GM18868 (cell line): ENCODE measurements around the gene RHOBTB3.
"Not testable (repeated sequence)": the region's sequence is repeated elsewhere in the genome, so short reads cannot be mapped to it uniquely, and the experiment has no call there.

ENCODE experiments used
- ATAC-seq: cut with Tn5 transposase; IDR thresholded peaks from one replicate; pipeline ENCODE4 v1.9.1; 2021; ENCODE audit warnings: mild to moderate bottlenecking, moderate library complexity; ENCODE audit not compliant: unreplicated experiment

Gene RHOBTB3

GRCh38 chr5:95712347-95712958 lies 18.7 kb upstream of the RHOBTB3 start:
- ATAC-seq: no peak

DNA sequence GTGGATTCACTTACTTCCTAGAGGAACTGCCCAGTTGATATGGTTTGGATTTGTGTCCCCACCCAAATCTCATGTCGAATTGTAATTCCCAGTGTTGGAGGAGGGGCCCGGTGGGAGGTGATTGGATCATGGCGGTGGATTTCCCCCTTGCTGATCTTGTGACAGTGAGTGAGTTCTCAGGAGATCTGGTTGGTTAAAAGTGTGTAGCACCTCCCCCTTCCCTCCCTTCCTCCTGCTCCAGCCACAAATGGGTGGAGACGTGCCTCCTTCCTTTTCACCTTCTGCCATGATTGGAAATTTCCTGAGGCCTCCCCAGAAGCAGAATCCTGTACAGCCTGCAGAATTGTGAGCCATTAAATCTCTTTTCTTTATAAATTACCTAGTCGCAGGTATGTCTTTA lies 17.9 kb upstream of the RHOBTB3 start:
- ATAC-seq: not testable (repeated sequence)

- no peak for ATAC-seq
Observed at GRCh38 chr5:95713960-95714710, 17.0 kb upstream of the RHOBTB3 start.

DNA sequence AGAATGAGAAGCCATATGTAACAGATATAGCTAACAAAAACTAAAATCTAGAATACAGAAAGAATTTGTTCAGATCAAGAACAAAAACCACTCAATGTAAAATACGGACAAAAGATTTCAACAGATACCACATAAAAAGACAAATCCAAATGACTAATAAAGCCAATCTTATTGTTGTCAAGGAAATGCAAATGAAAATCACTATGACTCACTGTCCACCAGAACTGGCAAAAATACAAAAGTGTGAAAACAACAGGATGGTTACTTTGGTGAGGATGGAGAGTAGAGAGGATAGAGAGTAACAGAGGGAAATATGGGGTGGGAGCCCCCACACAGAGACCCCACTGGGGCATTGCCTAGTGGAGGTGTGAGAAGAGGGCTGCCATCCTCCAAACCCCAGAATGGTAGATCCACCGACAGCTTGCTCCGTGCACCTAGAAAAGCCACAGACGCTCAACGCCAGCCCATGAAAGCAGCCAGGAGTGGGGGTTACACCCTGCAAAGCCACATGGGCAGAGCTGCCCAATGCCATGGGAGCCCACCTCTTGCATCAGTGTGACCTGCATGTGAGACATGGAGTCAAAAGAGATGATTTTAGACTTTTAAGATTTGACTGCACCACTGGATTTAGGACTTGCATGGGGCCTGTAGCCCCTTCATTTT lies 15.2 kb upstream of the RHOBTB3 start:
- no peak for ATAC-seq

- no peak for ATAC-seq
Observed at GRCh38 chr5:95717439-95717838, 13.7 kb upstream of the RHOBTB3 start.

- ATAC-seq: peak; percentile 95
Observed at GRCh38 chr5:95718203-95718602, 12.9 kb upstream of the RHOBTB3 start.

GRCh38 chr5:95718738-95719137 lies 12.4 kb upstream of the RHOBTB3 start:
- ATAC-seq: no peak

DNA sequence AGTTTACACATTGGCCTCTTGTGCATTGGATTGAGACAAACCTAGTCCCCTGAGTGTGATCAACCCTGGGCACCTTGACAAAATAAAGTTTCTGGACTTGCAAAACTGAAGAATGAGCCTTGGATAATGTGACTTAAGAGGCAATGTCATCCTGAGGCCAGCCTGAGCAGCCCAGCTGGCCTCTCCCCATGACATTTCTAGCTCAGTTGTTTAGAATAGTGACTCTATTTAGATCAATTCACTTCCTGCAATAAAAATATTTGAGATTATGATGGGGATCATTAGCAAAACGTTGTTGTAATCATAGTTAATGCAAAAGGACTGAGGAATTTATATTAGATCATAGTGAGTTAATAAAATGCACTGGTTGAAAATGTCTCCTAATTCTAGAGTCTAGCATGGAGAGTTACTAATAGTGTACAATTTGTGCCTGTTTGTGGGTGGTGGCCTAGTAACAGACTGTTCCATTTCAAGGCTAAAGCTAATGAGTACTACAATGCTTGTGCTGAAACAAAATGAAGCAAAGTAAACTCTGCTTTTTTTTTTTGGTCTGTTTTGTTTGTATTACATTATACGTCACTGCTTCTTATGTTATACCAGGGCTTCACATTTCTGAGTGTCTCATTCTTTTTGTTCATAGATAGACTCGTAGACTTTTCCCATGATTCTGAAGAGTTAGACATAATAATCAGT lies 10.9 kb upstream of the RHOBTB3 start:
- no peak for ATAC-seq

DNA sequence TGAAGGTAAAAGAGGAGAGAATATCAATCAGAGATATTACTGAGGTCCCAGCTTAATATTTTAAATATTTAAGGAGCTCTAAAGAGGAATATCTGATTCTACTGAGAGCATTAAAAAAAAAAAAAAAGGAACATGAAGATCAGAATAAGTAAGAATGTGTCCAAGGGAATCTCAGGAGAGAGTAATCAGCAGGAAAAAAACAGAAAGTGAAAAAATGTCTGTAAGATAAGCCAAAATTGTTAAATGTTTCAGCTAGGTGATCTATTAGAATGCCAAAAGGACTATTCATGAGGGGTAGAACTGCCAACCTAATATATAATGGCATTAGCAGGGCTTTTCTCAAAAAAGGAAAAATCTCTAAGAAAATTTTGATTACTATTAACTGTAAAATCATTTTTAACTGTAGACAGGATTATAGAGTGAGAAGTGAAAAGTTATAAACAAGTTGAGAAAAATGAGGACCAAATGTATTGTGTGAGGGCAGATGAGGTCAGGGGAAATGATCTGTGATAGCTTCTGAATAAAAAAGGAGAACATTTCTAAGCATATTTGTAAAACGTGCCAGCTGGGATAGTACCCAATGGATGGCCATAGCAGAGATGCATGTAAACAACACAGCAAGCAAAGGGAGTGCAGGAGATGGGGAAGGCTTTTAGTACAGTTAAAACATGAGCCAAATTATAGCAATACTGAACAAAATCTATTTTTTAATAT lies 9.4 kb upstream of the RHOBTB3 start:
- no peak for ATAC-seq

GRCh38 chr5:95723632-95724369 lies 7.3 kb upstream of the RHOBTB3 start:
- ATAC-seq: no peak

DNA sequence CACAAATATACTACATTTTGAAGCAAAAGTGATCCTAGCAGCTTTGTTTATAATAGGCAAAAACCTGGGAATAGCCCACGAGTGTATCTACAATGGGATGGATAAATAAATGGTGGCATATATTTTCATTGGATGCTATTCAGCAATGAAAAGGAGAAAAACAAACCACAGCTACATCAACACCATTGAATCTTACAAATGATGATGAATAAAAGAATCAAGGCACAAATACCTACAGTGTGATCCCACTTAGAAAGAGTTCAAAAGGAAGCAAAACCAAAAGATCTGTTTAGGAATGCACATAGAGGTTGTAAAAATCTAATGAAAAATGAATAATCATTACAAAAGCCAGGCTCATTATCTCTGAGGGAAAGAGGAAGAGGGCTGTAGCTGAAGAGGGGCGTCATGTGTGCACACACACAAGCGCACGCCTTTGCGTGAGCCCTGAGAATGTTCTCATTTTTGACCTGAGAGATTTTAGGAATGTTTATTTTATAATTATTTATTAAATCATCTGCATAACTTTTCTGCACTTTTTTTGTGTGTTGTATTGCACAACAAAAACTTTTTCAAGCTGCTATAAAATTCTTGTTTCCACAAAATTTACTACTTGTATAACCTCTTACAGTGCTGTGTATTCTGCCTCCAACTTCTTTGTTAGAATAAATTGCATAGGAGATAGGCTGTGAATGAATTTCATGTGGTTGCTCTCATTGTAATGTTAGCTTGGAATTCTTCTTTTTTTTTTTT lies 5.9 kb upstream of the RHOBTB3 start:
- no peak for ATAC-seq

DNA sequence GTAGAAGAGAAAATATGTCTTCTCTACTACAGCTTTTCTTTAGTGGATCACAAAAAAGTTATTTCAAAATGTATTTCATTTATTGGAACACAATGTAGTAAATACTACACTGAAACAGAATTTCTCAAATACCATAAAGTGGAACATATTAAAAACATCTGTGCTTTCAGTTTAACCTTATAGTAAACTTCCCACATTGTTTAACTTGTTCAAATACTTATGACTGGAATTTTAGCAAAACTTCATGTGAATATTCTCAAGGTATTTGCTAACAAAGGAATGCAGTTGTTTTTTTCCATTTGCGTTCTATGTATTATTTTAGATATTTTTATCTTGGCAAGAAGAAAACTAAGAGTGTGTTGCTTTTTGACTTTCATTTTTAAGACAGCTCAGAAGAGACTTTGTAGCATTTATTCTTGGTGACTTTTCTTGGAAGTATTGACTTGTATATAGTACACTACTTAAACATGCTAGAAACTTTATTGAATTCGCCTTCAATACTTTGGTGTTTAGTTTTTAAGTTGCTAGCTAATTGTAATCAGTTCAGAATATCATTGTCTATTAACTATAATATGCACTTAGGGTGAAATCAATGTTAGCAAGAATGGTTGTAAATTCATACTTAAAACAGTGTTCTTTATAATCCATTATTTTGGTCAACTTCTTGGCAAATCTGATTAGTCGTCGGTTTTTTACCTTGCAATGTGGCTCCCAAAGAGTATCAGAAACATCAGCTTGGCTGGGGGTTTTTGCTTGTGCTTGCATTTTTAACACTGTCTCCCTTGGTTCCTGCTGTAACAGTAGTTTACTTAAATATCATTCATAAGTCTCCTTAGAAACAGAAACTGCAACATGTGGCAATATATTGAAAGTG lies 5.0 kb upstream of the RHOBTB3 start:
- peak; percentile 32 for ATAC-seq

DNA sequence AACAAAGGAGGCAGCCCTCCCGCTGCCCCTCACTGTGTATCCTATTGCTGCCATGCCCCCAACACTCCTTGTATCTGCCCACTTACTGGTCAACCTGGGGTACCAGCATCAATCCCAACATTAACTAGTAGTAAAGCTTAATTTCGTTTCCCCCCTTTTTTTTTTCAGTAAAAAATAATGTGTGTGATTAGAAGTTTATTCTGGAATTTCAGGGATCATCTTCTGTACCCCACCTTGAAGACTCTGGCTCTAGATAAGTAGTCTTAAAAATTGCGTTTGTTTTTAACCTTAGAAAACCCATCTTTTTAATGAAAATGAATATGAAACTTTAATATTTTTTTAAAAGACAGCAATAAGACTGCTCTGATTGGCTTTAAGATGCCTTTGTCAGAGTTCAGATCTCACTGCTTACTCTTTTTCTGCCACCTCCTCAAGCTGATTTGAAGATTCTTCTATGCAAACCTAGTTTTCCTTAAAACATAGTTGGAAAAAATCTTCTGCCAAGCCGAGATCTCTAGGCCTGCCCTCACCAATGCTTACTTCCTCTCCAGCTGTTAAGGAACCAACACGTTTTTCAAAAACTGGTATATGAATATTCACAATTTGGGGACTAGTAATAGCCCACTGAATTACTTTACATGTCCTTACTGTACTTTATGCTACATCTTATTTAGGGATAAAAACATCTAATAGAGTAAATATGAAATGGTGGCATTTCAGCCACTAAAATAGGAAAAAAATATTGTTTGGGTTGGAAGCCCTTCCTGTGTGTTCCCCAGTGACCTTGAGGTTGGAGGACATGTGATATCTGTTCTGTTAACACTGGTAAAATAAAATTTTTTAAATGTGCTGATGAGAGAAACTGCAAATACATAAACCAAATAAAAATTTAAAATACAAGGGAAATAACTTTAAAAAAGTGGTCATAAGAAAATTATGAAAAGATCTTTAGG lies 4.0 kb upstream of the RHOBTB3 start:
- ATAC-seq: no peak

DNA sequence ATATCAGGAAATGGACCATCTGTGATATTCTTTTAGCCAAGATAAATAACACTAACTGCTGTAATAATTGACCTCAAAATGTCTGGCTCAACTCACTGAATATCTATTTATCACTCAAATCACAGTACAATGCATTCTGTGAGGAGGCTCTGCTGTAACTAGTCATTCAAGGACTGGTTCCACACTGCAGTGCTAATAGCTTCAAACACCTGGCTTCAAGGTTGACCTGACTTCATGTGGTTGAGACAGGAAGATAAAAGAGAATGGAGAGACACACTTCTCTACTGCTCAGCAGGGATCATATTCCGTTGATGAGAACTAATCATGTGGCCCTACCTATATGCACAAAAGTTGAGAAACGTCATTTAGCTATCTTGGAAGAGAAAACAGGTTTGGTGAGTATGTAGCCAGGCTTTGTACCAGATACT lies 3.4 kb upstream of the RHOBTB3 start:
- ATAC-seq: peak; percentile 62

GRCh38 chr5:95728494-95729114 lies 2.5 kb upstream of the RHOBTB3 start:
- ATAC-seq: no peak

DNA sequence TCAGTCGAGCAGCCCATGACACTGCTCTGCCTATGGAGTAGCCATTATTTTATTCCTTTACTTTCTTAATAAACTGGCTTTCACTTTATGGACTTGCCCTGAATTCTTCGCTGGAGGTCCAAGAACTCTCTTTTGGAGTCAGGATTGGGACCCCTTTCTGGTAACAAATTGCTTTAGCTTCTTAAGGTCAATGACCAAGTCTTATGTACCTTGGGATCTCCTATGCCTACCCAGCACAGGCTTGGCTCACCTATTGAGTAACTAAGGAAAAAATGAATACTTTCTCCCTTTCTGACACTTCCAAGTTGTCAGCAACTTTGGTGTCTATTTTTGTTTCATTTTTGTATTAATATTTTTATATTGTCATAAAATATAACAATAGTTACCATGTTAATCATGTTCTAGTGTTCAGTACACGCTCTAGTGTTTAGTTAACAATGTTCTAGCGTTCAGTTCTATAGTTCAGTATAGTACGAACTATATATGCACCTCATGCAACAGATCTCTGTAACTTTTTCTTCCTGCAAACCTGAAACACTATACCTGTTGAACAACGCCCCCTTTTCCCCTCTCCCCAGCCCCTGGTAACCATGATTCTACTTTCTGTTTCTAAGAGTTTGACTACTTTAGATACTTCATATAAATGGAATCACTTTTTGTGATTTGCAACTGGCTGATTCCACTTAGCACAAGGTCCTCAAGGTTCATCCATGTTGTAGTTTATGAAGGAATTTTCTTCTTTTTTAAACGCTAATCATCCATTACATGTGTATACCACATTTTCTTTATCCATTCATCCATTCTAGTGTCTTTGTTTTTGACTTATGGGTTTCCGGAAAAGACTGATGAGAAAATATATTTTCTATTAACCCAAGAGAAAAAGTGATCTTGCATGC lies 1.8 kb upstream of the RHOBTB3 start:
- ATAC-seq: no peak
